HUDEP-2 (cell line): ENCODE data around the gene XPNPEP2.

Source experiments
- DNase-seq, 76 experiments: peaks; one replicate each; lab custom pipeline; 2025; ENCODE audit not compliant: unreplicated experiment in 76 of 76; lab: John Stamatoyannopoulos, UW

Gene XPNPEP2

GRCh38 chrX:129746557-129747470, 8.0 kb downstream of the XPNPEP2 start:
- DNase-seq: no peak

GRCh38 chrX:129747533-129747932, 8.8 kb downstream of the XPNPEP2 start:
- no peak for DNase-seq

GRCh38 chrX:129748305-129748704, 9.5 kb downstream of the XPNPEP2 start:
- DNase-seq: no peak

GRCh38 chrX:129749069-129749468, 10.3 kb downstream of the XPNPEP2 start:
- no peak for DNase-seq

GRCh38 chrX:129750971-129751370, 12.2 kb downstream of the XPNPEP2 start:
- DNase-seq: no peak

- peak in 1 of 76 experiments; percentile 0 for DNase-seq
Measured at GRCh38 chrX:129754056-129755024, 15.6 kb downstream of the XPNPEP2 start.

GRCh38 chrX:129755779-129756650, 17.2 kb downstream of the XPNPEP2 start:
- DNase-seq: no peak

GRCh38 chrX:129759576-129760061, 20.8 kb downstream of the XPNPEP2 start:
- DNase-seq: no peak

GRCh38 chrX:129760155-129760554, 21.4 kb downstream of the XPNPEP2 start:
- no peak for DNase-seq

GRCh38 chrX:129760981-129761380, 22.2 kb downstream of the XPNPEP2 start:
- DNase-seq: no peak

GRCh38 chrX:129761596-129761995, 22.8 kb downstream of the XPNPEP2 start:
- DNase-seq: no peak

GRCh38 chrX:129762448-129762847, 23.7 kb downstream of the XPNPEP2 start:
- DNase-seq: no peak

GRCh38 chrX:129763666-129764065, 24.9 kb downstream of the XPNPEP2 start:
- no peak for DNase-seq

GRCh38 chrX:129768186-129768585, 29.4 kb downstream of the XPNPEP2 start:
- no peak for DNase-seq

GRCh38 chrX:129768586-129769466, 30.0 kb downstream of the XPNPEP2 start:
- no peak for DNase-seq

- no peak for DNase-seq
Measured at GRCh38 chrX:129769467-129770154, 30.8 kb downstream of the XPNPEP2 start.

GRCh38 chrX:129771266-129771995, 32.7 kb downstream of the XPNPEP2 start:
- no peak for DNase-seq
